ENCODE measurements around the gene PRPF31.

DNA sequence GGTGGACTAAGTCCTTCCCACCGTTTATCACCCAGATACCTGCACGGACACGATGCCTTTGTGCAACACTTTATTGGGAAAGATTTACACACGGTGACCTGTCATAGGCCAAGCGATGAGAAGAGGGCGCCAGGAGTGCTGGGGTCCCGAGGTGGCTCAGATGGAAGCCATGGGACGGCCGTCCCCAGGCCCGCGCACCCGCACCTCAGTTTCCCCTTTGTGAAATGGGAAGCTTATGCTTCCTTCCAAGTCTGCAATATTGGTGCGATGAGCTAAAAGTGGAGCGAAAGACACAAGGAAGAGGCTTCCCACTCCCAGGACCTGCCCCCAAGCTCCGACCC lies 57.8 kb downstream of the PRPF31 start:
- TF ChIP-seq, protein P1, sequence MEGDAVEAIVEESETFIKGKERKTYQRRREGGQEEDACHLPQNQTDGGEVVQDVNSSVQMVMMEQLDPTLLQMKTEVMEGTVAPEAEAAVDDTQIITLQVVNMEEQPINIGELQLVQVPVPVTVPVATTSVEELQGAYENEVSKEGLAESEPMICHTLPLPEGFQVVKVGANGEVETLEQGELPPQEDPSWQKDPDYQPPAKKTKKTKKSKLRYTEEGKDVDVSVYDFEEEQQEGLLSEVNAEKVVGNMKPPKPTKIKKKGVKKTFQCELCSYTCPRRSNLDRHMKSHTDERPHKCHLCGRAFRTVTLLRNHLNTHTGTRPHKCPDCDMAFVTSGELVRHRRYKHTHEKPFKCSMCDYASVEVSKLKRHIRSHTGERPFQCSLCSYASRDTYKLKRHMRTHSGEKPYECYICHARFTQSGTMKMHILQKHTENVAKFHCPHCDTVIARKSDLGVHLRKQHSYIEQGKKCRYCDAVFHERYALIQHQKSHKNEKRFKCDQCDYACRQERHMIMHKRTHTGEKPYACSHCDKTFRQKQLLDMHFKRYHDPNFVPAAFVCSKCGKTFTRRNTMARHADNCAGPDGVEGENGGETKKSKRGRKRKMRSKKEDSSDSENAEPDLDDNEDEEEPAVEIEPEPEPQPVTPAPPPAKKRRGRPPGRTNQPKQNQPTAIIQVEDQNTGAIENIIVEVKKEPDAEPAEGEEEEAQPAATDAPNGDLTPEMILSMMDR (IDR thresholded peaks at IDR 0.05): no peak
- TF ChIP-seq POLR2AphosphoS5 (IDR thresholded peaks at IDR 0.05; ENCODE audit: insufficient read depth in 1 of 2, low read depth in 1 of 2) (no peak), POLR2A (IDR thresholded peaks at IDR 0.05) (no peak)
